ENCODE data around the gene SEC14L5.
"Not testable (repeated sequence)": the region's sequence is repeated elsewhere in the genome, so short reads cannot be mapped to it uniquely, and the experiment has no call there.

The SEC14L5 gene

DNA sequence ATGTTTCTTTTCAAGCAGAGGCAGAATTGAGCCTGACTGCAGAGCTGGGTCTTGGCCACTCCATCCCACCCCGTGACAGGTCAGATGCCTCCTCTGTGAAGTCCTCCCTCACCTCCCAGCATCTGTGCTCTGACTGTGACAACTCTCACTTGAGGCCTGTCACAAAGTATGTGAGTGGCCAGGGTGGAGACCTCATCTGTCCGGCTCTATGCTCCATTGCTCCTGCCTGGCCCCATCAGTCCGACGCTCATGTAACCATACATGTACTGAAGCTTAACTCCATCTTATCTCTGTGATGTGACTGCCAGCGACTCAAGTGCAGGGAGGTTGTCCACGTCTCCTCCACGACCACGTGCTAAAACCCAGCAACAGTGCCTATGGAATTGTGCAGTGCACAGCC lies 24.7 kb upstream of the SEC14L5 start:
- DNase-seq, result no peak

GRCh38 chr16:4933871-4934395 lies 24.2 kb upstream of the SEC14L5 start:
- no peak for DNase-seq

GRCh38 chr16:4934591-4934990 lies 23.5 kb upstream of the SEC14L5 start:
- DNase-seq, result no peak

DNA sequence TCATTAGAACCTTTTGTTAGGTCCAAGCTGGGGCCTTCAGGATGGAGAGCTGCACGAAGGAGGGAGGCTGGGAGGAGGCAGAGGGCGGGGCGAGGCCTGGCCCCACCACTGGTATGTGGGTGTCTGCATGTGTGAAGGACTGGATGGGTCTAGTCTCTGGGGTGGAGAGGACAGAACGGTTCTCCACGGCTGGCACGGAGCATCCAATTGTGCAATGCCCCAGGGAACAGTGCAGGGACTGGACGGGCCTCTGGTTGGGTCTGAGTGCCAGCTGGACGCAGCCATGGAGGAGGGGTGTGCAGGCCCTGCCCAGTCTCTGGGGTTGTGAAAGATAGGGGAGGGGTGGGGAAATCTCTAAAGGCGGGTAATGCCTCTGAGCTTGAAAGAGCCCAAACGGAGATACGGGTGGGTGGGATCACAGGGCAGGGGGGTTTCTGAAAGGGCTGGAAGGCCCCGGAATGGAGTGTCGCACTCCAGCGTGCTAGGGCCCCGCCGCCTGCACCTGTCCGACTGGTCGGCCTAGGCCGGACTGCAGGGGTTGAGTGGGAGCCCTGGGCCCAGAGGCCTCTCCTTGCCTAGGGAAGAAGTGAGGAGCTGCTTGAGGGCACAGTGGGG lies 22.8 kb upstream of the SEC14L5 start:
- DNase-seq, result no peak

DNA sequence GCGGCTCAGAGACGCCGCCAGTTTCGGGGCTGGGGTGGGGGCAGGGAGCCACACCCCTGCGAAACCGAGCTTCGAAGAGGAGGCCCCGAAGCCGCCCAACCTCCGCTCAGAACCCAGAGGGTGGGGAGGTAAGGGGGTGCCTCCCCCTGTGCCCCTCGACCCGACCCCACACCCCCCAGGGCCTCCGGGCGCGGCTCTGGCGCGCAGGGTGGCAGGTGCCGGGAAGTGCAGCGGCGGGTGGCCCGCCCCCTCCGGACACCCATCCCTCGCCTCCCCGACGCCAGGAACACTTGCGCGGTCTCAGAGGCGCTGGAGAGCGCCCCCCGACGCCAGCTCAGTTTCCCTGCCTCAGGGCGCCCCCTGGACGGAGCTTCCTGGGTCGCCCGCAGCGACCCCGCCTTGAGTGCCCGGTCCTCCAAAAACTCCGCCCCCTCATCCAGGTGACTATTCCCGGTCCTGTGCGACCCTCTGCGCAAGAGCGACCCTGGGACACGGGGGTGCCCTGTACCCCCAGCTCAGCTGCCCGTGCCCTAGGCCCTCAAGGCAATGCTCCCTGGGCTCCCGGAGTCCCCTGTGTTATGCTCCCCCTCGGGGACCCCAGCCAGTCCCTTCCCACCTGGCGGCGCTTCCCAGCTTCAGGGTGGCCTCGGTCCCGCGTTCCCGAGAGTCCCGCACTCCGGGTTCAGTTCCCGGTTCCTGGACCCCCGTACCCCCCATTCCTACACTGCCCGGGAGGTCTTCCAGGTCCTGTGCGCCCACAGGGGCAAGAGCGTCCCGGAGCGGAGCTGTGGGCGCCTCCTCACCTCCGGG lies 21.7 kb upstream of the SEC14L5 start:
- no peak for DNase-seq

DNA sequence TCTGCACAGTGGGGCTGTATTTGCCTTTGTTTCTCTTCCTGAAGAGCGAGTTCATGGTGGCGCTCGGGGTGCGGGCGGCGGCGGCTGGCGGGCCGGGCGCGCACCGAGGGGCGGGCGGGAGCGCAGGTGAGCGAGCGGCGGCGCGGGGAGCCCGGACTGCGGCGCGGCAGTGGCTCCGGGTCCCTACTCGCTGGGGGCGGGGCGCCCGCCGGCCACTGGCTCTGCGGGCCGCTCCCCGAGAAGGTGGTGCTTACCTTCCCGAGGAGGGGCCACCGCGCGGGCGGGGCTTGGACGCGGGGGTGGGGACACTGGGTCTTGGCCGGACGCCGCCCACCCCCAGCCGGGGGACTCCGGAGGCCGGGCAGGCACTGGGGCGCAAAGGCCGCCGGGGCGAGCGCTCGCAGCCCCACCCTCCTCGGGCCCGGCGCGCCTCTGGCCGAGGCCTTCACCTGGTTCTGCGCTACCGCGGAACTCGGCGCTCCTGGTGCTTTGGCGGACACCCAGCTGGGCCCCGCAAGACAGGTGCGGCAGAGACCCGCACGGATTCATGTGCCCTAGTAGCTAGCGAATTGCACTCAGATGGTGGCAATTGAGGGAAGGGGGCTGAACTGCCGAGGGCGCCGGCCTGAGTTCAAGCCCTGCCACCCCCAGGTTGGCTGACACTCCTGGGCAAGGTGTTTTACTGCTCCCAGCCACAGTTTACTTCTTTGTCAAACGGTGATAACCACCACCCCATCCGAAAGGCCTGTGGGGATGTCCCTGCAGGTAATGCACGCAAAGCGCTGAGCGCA lies 20.9 kb upstream of the SEC14L5 start, which contains the start of gene PPL:
TSS of gene PPL (minus strand) at position 158 of the 791 bp plus-strand sequence. CDS start at position 55, 103 bp downstream.
- no peak for DNase-seq

GRCh38 chr16:4937782-4938682 lies 20.1 kb upstream of the SEC14L5 start:
- no peak for DNase-seq

DNA sequence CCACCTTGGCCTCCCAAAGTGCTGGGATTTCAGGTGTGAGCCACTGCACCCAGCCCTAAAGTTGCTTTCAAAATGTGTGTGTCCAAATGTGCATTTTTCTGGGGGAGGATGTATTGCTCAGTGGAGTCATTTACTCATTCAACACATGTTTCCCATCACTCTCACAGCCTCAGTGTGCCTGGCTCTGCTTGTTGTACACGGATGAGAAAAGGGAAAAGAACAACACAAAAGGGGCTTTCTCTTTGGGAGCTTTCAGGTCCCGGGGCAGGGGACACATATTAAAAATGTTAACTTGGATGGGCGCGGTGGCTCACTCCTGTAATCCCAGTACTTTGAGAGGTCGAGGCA lies 19.5 kb upstream of the SEC14L5 start:
- no peak for DNase-seq

DNA sequence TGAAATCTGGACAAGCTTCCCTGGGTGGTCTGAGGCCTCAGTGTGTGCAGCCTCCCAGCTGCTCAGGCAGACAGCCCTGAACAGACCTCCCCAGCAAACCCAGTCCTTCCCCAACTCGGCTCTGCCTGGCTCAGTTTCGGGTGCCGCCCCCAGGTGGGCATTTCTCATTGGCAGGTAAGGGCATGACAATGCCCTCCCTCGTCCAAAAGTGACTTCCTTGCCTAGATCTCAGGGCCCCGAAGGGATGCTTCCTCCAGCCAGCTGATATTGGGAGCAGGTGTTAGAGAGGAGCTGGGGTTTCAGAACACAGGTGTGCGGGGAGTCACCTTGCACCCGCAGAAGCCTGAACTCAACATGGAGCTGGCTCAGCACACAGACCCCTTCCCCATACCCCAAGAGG lies 17.4 kb upstream of the SEC14L5 start:
- no peak for DNase-seq

DNA sequence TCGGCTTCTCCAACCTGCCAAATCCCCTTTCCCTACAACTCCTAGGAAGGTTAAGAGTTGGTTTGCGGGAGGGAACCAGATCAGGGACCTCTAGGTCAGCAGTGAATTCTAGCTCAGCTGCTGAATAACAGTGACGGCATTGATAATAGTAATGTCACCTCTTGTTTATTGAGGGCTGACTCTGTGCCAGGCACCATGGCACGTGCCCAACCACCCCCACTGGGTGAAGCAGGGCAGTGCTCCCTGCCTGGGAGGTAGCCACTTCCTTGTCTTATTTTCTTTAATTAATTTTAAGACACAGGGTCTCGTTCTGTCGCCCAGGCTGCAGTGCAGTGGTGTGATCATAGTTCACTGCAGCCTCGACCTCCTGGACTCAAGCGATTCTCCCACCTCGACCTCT lies 15.6 kb upstream of the SEC14L5 start:
- DNase-seq, result no peak

GRCh38 chr16:4944333-4945281 lies 13.5 kb upstream of the SEC14L5 start:
- peak; percentile 13 to 83 for DNase-seq

- DNase-seq, result no peak
Measured at GRCh38 chr16:4945560-4946502, 12.3 kb upstream of the SEC14L5 start.

DNA sequence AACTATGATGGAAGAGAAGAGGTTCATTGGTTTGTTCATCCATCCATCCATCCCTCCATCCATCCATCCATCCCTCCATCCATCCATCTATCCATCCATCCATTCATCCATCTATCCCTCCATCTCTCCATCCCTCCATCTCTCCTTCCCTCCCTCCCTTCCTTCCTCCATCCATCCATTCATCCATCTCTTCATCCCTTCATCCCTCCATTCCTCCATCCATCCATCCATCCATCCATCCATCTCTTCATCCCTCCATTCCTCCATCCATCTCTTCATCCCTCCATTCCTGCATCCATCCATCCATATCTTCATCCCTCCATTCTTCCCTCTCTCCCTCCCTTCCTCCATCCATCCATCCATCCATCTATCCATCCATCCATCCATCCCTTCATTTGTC lies 11.2 kb upstream of the SEC14L5 start:
- no peak for DNase-seq

- no peak for DNase-seq
Measured at GRCh38 chr16:4947722-4948503, 10.2 kb upstream of the SEC14L5 start.

- no peak for DNase-seq
Measured at GRCh38 chr16:4948903-4949766, 9.0 kb upstream of the SEC14L5 start.

GRCh38 chr16:4949986-4950385 lies 8.1 kb upstream of the SEC14L5 start:
- DNase-seq, result no peak

- DNase-seq, result not testable (repeated sequence)
Measured at GRCh38 chr16:4951583-4951982, 6.5 kb upstream of the SEC14L5 start.

GRCh38 chr16:4954714-4955113 lies 3.4 kb upstream of the SEC14L5 start:
- no peak for DNase-seq
